Endothelial cell of umbilical vein (primary cell): ENCODE data around the gene HABP2. TPM values are rescaled to one million over a fixed set of nuclear protein-coding genes. Genes with fewer than 3 reads are reported as not detected.

ENCODE experiments used
- BruUV-seq: library from RNA; stranded (reverse); fragments of 400-500 nt; replicated peaks from 2 replicates; lab custom pipeline; 2021; lab: Mats Ljungman, UMichigan
- CTCF ChIA-PET: fragments of 300-600, 350-600 bp; sonication (Branson Sonifier 250); formaldehyde crosslinking; loops from one replicate; lab custom pipeline; 2021; ENCODE audit warnings: antibody characterized with exemption, inconsistent platforms; lab: Charles Lee
- POLR2A ChIA-PET: fragments of 300-600, 350-600 bp; sonication (Branson Sonifier 250); formaldehyde crosslinking; loops from one replicate; lab custom pipeline; 2021; ENCODE audit warnings: antibody characterized with exemption, inconsistent platforms; lab: Charles Lee
- DNase-seq: peaks from one replicate; pipeline ENCODE4 v3.0.0-alpha.2; 2011; ENCODE audit warnings: low read depth, low spot score
- FAIRE-seq: peaks from 2 replicates; lab custom pipeline; 2011; peaks lifted over from hg19 to GRCh38; lab: Jason Lieb, UNC
- H2AFZ ChIP-seq: 2 replicates; pipeline ENCODE4 v1.6.0; 2012; ENCODE audit warnings: low read depth, low read length, control low read depth, inconsistent platforms
- H3K27ac ChIP-seq: 2 replicates; pipeline ENCODE4 v1.5.1; 2011; ENCODE audit warnings: low read depth, mild to moderate bottlenecking, control low read depth, low read length, moderate library complexity; ENCODE audit not compliant: insufficient read depth
- H3K27me3 ChIP-seq, 2 experiments: 2 replicates each; pipeline versions ENCODE4 v1.6.0 to v1.6.1; 2011; ENCODE audit warnings: low read length in 2 of 2, mixed read lengths in 1 of 2; ENCODE audit not compliant: control insufficient read depth in 2 of 2, insufficient read depth in 2 of 2
- H3K36me3 ChIP-seq, 2 experiments: 2 replicates in 1 of 2; 3 replicates in 1 of 2; pipeline ENCODE4 v1.5.1; 2011; ENCODE audit warnings: low read length in 2 of 2, mild to moderate bottlenecking in 1 of 2, moderate library complexity in 1 of 2; ENCODE audit not compliant: control insufficient read depth in 2 of 2, insufficient read depth in 2 of 2; ENCODE audit errors: extremely low read depth in 1 of 2
- H3K4me1 ChIP-seq: 3 replicates; pipeline ENCODE4 v1.5.1; 2011; ENCODE audit warnings: mild to moderate bottlenecking, low read length; ENCODE audit not compliant: control insufficient read depth, insufficient read depth; ENCODE audit errors: extremely low read depth
- H3K4me2 ChIP-seq: 2 replicates; pipeline ENCODE4 v1.6.1; 2011; ENCODE audit warnings: low read length, control low read depth, mixed read lengths; ENCODE audit not compliant: insufficient read depth
- H3K4me3 ChIP-seq, 3 experiments: fragments of 200-600 bp in 1 of 3; sonication (generic), shearing (Covaris generic) in 1 of 3; replicated peaks in 1 of 3; 2 replicates each; pipeline ENCODE4 v1.5.1; 2011 to 2016; ENCODE audit warnings: control low read depth in 3 of 3, low read length in 3 of 3, mild to moderate bottlenecking in 2 of 3, inconsistent platforms in 1 of 3, low read depth in 1 of 3, moderate library complexity in 1 of 3; ENCODE audit not compliant: insufficient read depth in 1 of 3
- H3K79me2 ChIP-seq: 2 replicates; pipeline ENCODE4 v1.6.0; 2012; ENCODE audit warnings: low read length, inconsistent platforms; ENCODE audit not compliant: control insufficient read depth, insufficient read depth
- H3K9ac ChIP-seq: replicated peaks from 2 replicates; pipeline ENCODE3; 2011; ENCODE audit warnings: low read length, control low read depth; ENCODE audit not compliant: insufficient read depth; ENCODE audit errors: extremely low read depth
- H3K9me1 ChIP-seq: replicated peaks from 3 replicates; pipeline ENCODE4 v1.6.0; 2011; ENCODE audit warnings: mild to moderate bottlenecking, low read length; ENCODE audit not compliant: control insufficient read depth, insufficient read depth; ENCODE audit errors: extremely low read depth
- H3K9me3 ChIP-seq: replicated peaks from 2 replicates; pipeline ENCODE4 v1.5.1; 2012; ENCODE audit warnings: low read length, inconsistent platforms; ENCODE audit not compliant: control insufficient read depth, insufficient read depth
- H4K20me1 ChIP-seq: replicated peaks from 2 replicates; pipeline ENCODE3; 2011; ENCODE audit warnings: mild to moderate bottlenecking, low read length; ENCODE audit not compliant: control insufficient read depth, insufficient read depth; ENCODE audit errors: extremely low read depth
- CTCF ChIP-seq, 2 donors: IDR thresholded peaks; 1 replicate in 1 of 2; 2 replicates in 1 of 2; pipeline ENCODE4 v1.5.1; 2011; ENCODE audit warnings: low read length in 2 of 2, mild to moderate bottlenecking in 2 of 2, moderate library complexity in 2 of 2, control low read depth in 1 of 2, inconsistent platforms in 1 of 2, low read depth in 1 of 2; ENCODE audit not compliant: insufficient read depth in 1 of 2; ENCODE audit errors: extremely low read depth in 1 of 2
- EZH2 ChIP-seq: IDR thresholded peaks from 2 replicates; pipeline ENCODE4 v1.6.1; 2012; ENCODE audit warnings: borderline replicate concordance, low read depth, mild to moderate bottlenecking, moderate library complexity, low read length, inconsistent platforms; ENCODE audit not compliant: severe bottlenecking
- FOS ChIP-seq: IDR thresholded peaks from 2 replicates; pipeline ENCODE4 v1.6.1; 2011; ENCODE audit warnings: mild to moderate bottlenecking, low read length, moderate library complexity, borderline replicate concordance; ENCODE audit not compliant: insufficient read depth
- GATA2 ChIP-seq: IDR thresholded peaks from 2 replicates; pipeline ENCODE4 v1.7.0; 2011; ENCODE audit warnings: low read depth, mild to moderate bottlenecking, moderate library complexity, mixed read lengths, low read length; ENCODE audit not compliant: insufficient read length, insufficient read depth
- JUN ChIP-seq: IDR thresholded peaks from 2 replicates; pipeline ENCODE4 v1.6.1; 2011; ENCODE audit warnings: borderline replicate concordance, low read depth; ENCODE audit not compliant: insufficient read length, insufficient read depth
- MAX ChIP-seq: IDR thresholded peaks from 2 replicates; pipeline ENCODE4 v1.6.1; 2011; ENCODE audit not compliant: insufficient read depth, insufficient read length
- MYC ChIP-seq: IDR thresholded peaks from one replicate; pipeline ENCODE4 v1.6.1; 2011; ENCODE audit warnings: mild to moderate bottlenecking, low read depth, low read length
- POLR2A ChIP-seq: IDR thresholded peaks from 2 replicates; pipeline ENCODE4 v1.6.1; 2012; ENCODE audit warnings: low read depth, mild to moderate bottlenecking, control low read depth, low read length
- POLR2AphosphoS5 ChIP-seq: IDR thresholded peaks from 2 replicates; pipeline ENCODE4 v1.6.1; 2012; ENCODE audit warnings: low read depth, mild to moderate bottlenecking, control low read depth, low read length, moderate library complexity; ENCODE audit not compliant: insufficient read depth
- dilution Hi-C: fragments of 300-500 bp; cut with MboI; formaldehyde crosslinking; loops from one replicate; pipeline ENCODE4 v1.15.0; 2019; ENCODE audit warnings: low sequenced_read_pairs; ENCODE audit not compliant: extremely low pct_ligation_motif_present
- intact Hi-C: fragments of 100-400 bp; cut with micrococcal nuclease; formaldehyde crosslinking; loops from one replicate; pipeline ENCODE4 v1.10.0; 2022
- polyA plus RNA-seq, 4 experiments: library from polyadenylated mRNA; depleted of rRNA in 3 of 4; stranded (reverse) in 3 of 4; unstranded in 1 of 4; fragments of >200 nt; gene quantifications; 2 replicates each; pipeline versions ENCODE4 v1.2.1 to v1.2.3, GENCODE V29; 2011 to 2012; ENCODE audit warnings: missing spikeins in 1 of 4
- total RNA-seq: library from RNA; stranded (reverse); gene quantifications from 2 replicates; pipeline ENCODE4 v1.2.3, GENCODE V29; 2021

Gene HABP2
- total and polyA plus RNA-seq, 2 donors (not counting 3 experiments of a cell fraction or from before 2014, with no cell fraction given) = 0.04 TPM; not detected in 1

GRCh38 chr10:113622831-113623230 is 70.0 kb downstream of the HABP2 start:
- dilution Hi-C loops = no loop called here
- no peaks in the 10 kb centered on the region for H4K20me1 ChIP-seq
- DNase-seq = no peak
- no peak overlapping the region for H3K4me3 ChIP-seq
- no TSS peak for BruUV-seq
- FAIRE-seq = no peak
- H3K9ac ChIP-seq = no peak overlapping the region
- H3K9me3 ChIP-seq = no peaks in the 10 kb centered on the region
- no peaks in the 10 kb centered on the region for H3K4me1 ChIP-seq
- H3K4me2 ChIP-seq = no peak overlapping the region
- H3K27ac ChIP-seq = no peak overlapping the region
- no peaks in the 10 kb centered on the region for H3K79me2 ChIP-seq
- CTCF ChIA-PET = no interaction called here
- H3K36me3 ChIP-seq = no peaks in the 10 kb centered on the region
- intact Hi-C loops = no loop called here
- no peak for TF ChIP-seq CTCF (IDR thresholded peaks at IDR 0.05; ENCODE audit: extremely low read depth in 1 of 2, insufficient read depth in 1 of 2, low read depth in 1 of 2, low read length in 2 of 2)
- no peak for TF ChIP-seq POLR2A
- TF ChIP-seq GATA2 = no peak
- TF ChIP-seq MAX = no peak
- no peak for TF ChIP-seq FOS
- TF ChIP-seq JUN = no peak
- no peak for TF ChIP-seq POLR2AphosphoS5
- TF ChIP-seq EZH2 = no peak
- no peak for TF ChIP-seq MYC
- H2AFZ ChIP-seq = no peak overlapping the region
- peaks cover 0 to 6% of the 10 kb centered on the region in 2 experiments for H3K27me3 ChIP-seq
- no peaks in the 10 kb centered on the region for H3K9me1 ChIP-seq
- POLR2A ChIA-PET = no interaction called here
